C4-2B (cell line): ENCODE measurements around the gene ANKRD1.

Experiments
- H3K27ac ChIP-seq: fragments of 450-650 bp; 2 replicates; pipeline ENCODE4 v1.5.1; 2017
- CTCF ChIP-seq: fragments of 450-650 bp; conservative IDR thresholded peaks from 2 replicates; pipeline ENCODE4 v1.5.1; 2017; ENCODE audit warnings: mild to moderate bottlenecking
- ZFX ChIP-seq: fragments of 450-650 bp; IDR thresholded peaks from 2 replicates; pipeline ENCODE4 v1.6.1; 2017

Gene ANKRD1

DNA sequence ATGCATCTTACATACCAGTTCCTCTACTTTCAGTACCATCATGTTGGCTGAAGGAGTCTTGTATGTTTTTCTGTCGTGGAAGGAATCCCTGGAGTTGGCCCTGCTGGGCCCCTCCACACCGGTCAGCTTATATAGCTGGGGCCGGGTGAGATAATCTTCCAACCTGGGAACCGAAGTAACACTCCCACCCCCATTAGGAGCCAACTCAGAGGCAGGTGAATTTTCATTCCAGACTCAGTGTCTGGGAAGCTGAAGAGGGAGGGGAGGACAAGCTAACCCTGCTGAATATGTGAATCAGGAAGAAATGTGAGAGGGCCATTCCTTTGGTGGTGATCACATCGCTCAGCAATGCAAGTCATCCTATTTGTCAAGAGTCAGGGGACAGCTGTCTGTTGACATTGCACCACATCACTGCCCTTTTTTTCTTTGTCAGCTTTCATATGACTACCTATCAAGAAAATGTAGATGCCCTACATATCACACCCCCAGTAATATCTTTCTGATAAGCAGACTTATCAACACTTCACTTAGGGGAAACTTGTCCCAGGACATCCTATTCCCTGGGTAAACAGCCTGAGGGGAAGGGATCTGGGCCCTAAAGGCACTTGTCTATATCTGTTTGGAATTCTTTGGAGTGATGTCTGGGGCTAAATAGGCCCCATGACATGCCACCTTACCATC lies at the start of gene ANKRD1:
Gene ANKRD1 (minus strand): TSS at position 102 of the 681 bp plus-strand sequence. CDS start 60 bp downstream, at position 42.
- H3K27ac ChIP-seq, result no peak within 1 kb of the TSS
- TF ChIP-seq CTCF (no peak), ZFX (no peak)

DNA sequence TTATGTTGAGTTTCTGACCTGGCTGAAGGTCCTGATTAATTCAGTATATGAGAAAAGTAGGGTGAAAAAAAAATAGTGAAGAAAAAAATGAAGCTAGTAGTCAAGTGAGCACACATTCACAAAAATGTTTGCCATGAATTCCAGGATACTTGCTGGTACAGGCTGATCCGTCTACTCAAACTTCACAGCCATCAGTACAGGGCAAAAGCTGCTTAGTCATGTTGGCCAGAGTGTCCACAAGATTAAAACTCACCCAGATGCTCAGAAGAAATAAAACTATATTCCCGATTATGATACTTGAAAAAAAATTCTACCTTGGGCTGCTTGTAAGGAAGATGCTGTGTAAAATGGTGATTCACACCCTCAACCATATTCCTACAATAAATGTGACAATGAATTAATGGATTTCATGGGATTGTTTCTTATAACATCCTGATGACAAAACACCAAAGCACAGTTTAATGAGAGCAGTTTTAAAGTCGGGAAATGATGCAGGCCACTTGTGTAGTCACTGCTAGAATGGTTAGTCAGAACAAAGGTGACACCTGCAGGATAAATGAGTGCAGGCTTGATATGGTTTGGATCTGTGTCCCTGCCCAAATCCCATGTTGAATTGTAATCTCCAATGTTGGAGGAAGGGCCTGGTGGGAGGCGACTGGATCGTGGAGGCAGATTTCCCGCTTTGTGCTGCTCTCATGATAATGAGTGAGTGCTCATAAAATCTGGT lies 49.2 kb upstream of the ANKRD1 start:
- H3K27ac ChIP-seq, result no peak overlapping the region
- TF ChIP-seq ZFX, result no peak
- TF ChIP-seq CTCF, result peak; percentile 34

DNA sequence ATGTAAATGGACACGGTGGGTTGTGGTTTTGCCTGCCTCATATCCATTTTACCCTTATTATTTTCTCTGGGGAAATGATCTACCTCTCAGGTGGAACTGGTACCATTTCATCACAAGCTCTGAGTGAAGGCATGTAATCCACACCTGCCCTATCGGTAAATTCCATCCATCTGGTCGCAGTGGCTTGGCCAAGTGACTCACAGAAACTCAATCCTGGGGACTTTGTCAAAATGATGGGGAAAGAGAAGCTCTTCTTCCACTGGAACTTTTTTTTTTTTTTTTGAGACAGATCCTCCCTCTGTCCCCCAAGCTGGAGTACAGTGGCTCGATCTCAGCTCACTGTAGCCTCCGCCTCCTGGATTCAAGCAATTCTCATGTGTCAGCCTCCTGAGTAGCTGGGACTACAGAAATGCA lies 48.2 kb upstream of the ANKRD1 start:
- no peak overlapping the region for H3K27ac ChIP-seq
- TF ChIP-seq CTCF (no peak), ZFX (no peak)

GRCh38 chr10:90968328-90969081 lies 47.6 kb upstream of the ANKRD1 start:
- H3K27ac ChIP-seq, result no peak overlapping the region
- TF ChIP-seq CTCF (no peak), ZFX (no peak)

- TF ChIP-seq ZFX, result no peak
- H3K27ac ChIP-seq, result no peak overlapping the region
Measured at GRCh38 chr10:90967865-90968264, 47.0 kb upstream of the ANKRD1 start.

DNA sequence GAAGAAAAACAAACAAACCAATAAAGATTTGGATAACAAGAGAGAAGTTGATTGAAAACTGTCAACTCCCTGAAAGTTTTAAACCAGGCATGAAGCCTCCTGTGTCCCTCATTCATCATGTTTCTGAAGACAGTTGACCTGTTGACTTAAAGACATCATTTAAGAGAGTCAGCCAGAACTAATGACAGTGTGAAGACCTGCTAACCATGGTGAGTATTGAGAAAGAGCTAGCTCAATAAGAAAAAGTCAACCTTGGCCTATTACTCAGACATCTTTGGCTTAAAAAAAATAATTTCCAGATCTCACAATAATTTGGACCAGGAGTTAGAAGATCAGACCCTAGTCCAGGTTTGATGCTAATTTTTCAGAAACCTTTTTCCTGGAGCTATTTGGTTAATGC lies 45.3 kb upstream of the ANKRD1 start:
- TF ChIP-seq ZFX, result no peak
- TF ChIP-seq CTCF, result no peak

DNA sequence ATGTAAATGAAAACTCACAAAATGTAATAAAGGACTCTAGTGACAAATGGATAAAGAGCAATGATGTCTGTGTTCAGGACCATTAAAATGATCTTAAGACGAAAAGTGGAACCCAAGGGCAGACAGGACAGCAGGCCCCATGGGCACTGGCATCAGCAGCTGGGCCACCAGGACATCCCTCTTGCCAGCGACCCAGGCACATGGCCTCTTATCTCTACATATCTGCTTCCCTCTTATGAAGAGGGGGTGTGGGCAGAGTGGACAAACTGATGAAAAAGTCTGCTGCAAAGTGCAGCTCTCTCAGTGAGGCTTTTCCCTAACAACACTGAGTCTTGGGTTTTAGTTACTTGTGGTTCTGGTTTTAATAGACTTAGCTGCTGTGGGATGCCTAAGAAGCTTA lies 44.8 kb upstream of the ANKRD1 start:
- TF ChIP-seq CTCF (no peak), ZFX (no peak)
- H3K27ac ChIP-seq, result no peak overlapping the region

More for the DNA sequence above, 45.3 kb upstream of the ANKRD1 start:
- no peak overlapping the region for H3K27ac ChIP-seq
